H9 (cell line): ENCODE data around the gene PPP1R12B. TPM values are rescaled to one million over a fixed set of nuclear protein-coding genes. Genes with fewer than 3 reads are reported as not detected.

Experiments
- DNase-seq: peaks from one replicate; pipeline ENCODE4 v3.0.0-alpha.2; 2017
- H2AFZ ChIP-seq: one replicate; pipeline ENCODE4 v1.6.1; 2013; ENCODE audit warnings: mild to moderate bottlenecking, low read length, control low read depth, moderate library complexity
- H2AK5ac ChIP-seq: 2 replicates; pipeline ENCODE4 v1.6.1; 2013; ENCODE audit warnings: low read length, control low read depth, mixed read lengths; ENCODE audit not compliant: insufficient read length
- H2BK120ac ChIP-seq: one replicate; pipeline ENCODE4 v1.6.1; 2013; ENCODE audit warnings: low read depth, mild to moderate bottlenecking, low read length, control low read depth, inconsistent platforms; ENCODE audit not compliant: poor library complexity, severe bottlenecking
- H2BK12ac ChIP-seq: 2 replicates; pipeline ENCODE4 v1.6.1; 2013; ENCODE audit warnings: low read length, control low read depth, mixed read lengths, low read depth; ENCODE audit not compliant: insufficient read length
- H2BK15ac ChIP-seq: 2 replicates; pipeline ENCODE4 v1.6.1; 2013; ENCODE audit warnings: low read depth, low read length, control low read depth
- H2BK20ac ChIP-seq: one replicate; pipeline ENCODE4 v1.6.1; 2013; ENCODE audit warnings: low read depth, mild to moderate bottlenecking, low read length, control low read depth, inconsistent platforms; ENCODE audit not compliant: poor library complexity, severe bottlenecking
- H2BK5ac ChIP-seq: 2 replicates; pipeline ENCODE4 v1.6.1; 2013; ENCODE audit warnings: low read length, control low read depth, mixed read lengths; ENCODE audit not compliant: insufficient read length
- H3K14ac ChIP-seq: 2 replicates; pipeline ENCODE4 v1.6.1; 2013; ENCODE audit warnings: low read length, control low read depth; ENCODE audit not compliant: insufficient read depth
- H3K18ac ChIP-seq: 2 replicates; pipeline ENCODE4 v1.6.1; 2013; ENCODE audit warnings: low read depth, mild to moderate bottlenecking, mixed read lengths, low read length, control low read depth; ENCODE audit not compliant: insufficient read length
- H3K23ac ChIP-seq: 2 replicates; pipeline ENCODE4 v1.6.1; 2013; ENCODE audit warnings: low read length, control low read depth, mixed read lengths, low read depth; ENCODE audit not compliant: insufficient read length
- H3K23me2 ChIP-seq: 2 replicates; pipeline ENCODE4 v1.6.1; 2013; ENCODE audit warnings: low read depth, mild to moderate bottlenecking, mixed read lengths, low read length, control low read depth; ENCODE audit not compliant: insufficient read length, poor library complexity, severe bottlenecking
- H3K27ac ChIP-seq: 2 replicates; pipeline ENCODE4 v1.5.1; 2013; ENCODE audit warnings: low read length, control low read depth, mixed read lengths, low read depth; ENCODE audit not compliant: insufficient read length
- H3K27me3 ChIP-seq: 2 replicates; pipeline ENCODE4 v1.6.1; 2013; ENCODE audit warnings: low read length, control low read depth, inconsistent platforms; ENCODE audit not compliant: insufficient read depth
- H3K4ac ChIP-seq: 2 replicates; pipeline ENCODE4 v1.6.1; 2013; ENCODE audit warnings: low read depth, mild to moderate bottlenecking, control low read depth, inconsistent platforms, low read length, moderate library complexity
- H3K4me1 ChIP-seq: 2 replicates; pipeline ENCODE4 v1.6.1; 2013; ENCODE audit warnings: low read length, control low read depth, inconsistent platforms; ENCODE audit not compliant: insufficient read depth
- H3K4me2 ChIP-seq: 2 replicates; pipeline ENCODE4 v1.6.1; 2013; ENCODE audit warnings: low read length, control low read depth, mixed read lengths; ENCODE audit not compliant: insufficient read length, insufficient read depth
- H3K56ac ChIP-seq: 2 replicates; pipeline ENCODE4 v1.6.1; 2013; ENCODE audit warnings: low read depth, mild to moderate bottlenecking, mixed read lengths, low read length, control low read depth; ENCODE audit not compliant: insufficient read length
- H3K79me1 ChIP-seq: 2 replicates; pipeline ENCODE4 v1.6.1; 2013; ENCODE audit warnings: low read depth, mild to moderate bottlenecking, moderate library complexity, low read length, control low read depth, inconsistent platforms; ENCODE audit not compliant: insufficient read depth, poor library complexity, severe bottlenecking
- H3K79me2 ChIP-seq: 2 replicates; pipeline ENCODE4 v1.6.1; 2013; ENCODE audit warnings: low read length, control low read depth, inconsistent platforms; ENCODE audit not compliant: insufficient read depth
- H3K9ac ChIP-seq: 2 replicates; pipeline ENCODE4 v1.6.1; 2013; ENCODE audit warnings: low read length, control low read depth, mixed read lengths; ENCODE audit not compliant: insufficient read length; ENCODE audit errors: extremely low read depth
- H3K9me3 ChIP-seq: one replicate; pipeline ENCODE4 v1.6.1; 2013; ENCODE audit warnings: low read depth, low read length, inconsistent platforms; ENCODE audit not compliant: control insufficient read depth
- H3T11ph ChIP-seq: one replicate; pipeline ENCODE4 v1.6.1; 2013; ENCODE audit warnings: mild to moderate bottlenecking, low read length, control low read depth, inconsistent platforms
- H4K20me1 ChIP-seq: one replicate; pipeline ENCODE4 v1.6.1; 2013; ENCODE audit not compliant: control insufficient read depth, insufficient read length, insufficient read depth
- H4K5ac ChIP-seq: 2 replicates; pipeline ENCODE4 v1.6.1; 2013; ENCODE audit warnings: low read depth, mild to moderate bottlenecking, mixed read lengths, low read length, control low read depth; ENCODE audit not compliant: insufficient read length
- H4K8ac ChIP-seq: replicated peaks from 2 replicates; pipeline ENCODE4 v1.6.1; 2013; ENCODE audit warnings: low read length, control low read depth, mixed read lengths, low read depth; ENCODE audit not compliant: insufficient read length
- H4K91ac ChIP-seq: 2 replicates; pipeline ENCODE4 v1.6.1; 2013; ENCODE audit warnings: low read depth, mild to moderate bottlenecking, moderate library complexity, mixed read lengths, low read length, control low read depth; ENCODE audit not compliant: insufficient read length
- H3K27ac Mint-ChIP-seq, 3 experiments: 2 replicates in 2 of 3; 3 replicates in 1 of 3; pipeline ENCODE4 v1.8.0; 2020 to 2021; ENCODE audit warnings: mixed read lengths in 3 of 3, mild to moderate bottlenecking in 1 of 3, moderate library complexity in 1 of 3
- H3K27me3 Mint-ChIP-seq: 2 replicates; pipeline ENCODE4 v1.8.0; 2021; ENCODE audit warnings: low read depth, mild to moderate bottlenecking, moderate library complexity, mixed read lengths
- H3K36me3 Mint-ChIP-seq, 3 experiments: 2 replicates in 2 of 3; 3 replicates in 1 of 3; pipeline ENCODE4 v1.8.0; 2020 to 2021; ENCODE audit warnings: low read depth in 3 of 3, mixed read lengths in 3 of 3; ENCODE audit not compliant: insufficient read depth in 1 of 3
- H3K4me1 Mint-ChIP-seq, 2 experiments: 2 replicates each; pipeline ENCODE4 v1.8.0; 2020; ENCODE audit warnings: mixed read lengths in 2 of 2
- H3K4me3 Mint-ChIP-seq, 2 experiments: 2 replicates in 1 of 2; 3 replicates in 1 of 2; pipeline ENCODE4 v1.8.0; 2020 to 2021; ENCODE audit warnings: mild to moderate bottlenecking in 2 of 2, mixed read lengths in 2 of 2, moderate library complexity in 1 of 2
- H3K9me3 Mint-ChIP-seq, 2 experiments: 2 replicates in 1 of 2; 3 replicates in 1 of 2; pipeline ENCODE4 v1.8.0; 2020; ENCODE audit warnings: mild to moderate bottlenecking in 2 of 2, mixed read lengths in 2 of 2, moderate library complexity in 1 of 2
- CTCF ChIP-seq: fragments of 200-600 bp; sonication (generic); conservative IDR thresholded peaks from 3 replicates; pipeline ENCODE4 v1.8.0; 2021; ENCODE audit warnings: antibody characterized with exemption, mild to moderate bottlenecking
- WGBS: extraction: QIAGEN DNeasy Blood & Tissue Kit; methylation state at CpG from one replicate; pipeline ENCODE4 v1.1.7; 2013; ENCODE audit warnings: missing lambda C conversion rate, low lambda C conversion rate, mixed read lengths; ENCODE audit not compliant: insufficient read length; ENCODE audit errors: extremely low coverage; 5-methylcytosine and 5-hydroxymethylcytosine counted together
- total RNA-seq: library from RNA; stranded (reverse); gene quantifications from 2 replicates; pipeline ENCODE4 v1.2.1, GENCODE V29; 2021

PPP1R12B gene
- total RNA-seq, 1 experiment from 2014 or later, result 12.9 TPM

- Histone ChIP-seq H3K27me3 (no peaks in the 10 kb centered on the region), H3K4me2 (no peak overlapping the region), H3K9ac (no peak overlapping the region), H3K9me3 (no peaks in the 10 kb centered on the region), H2BK20ac (no peak overlapping the region), H3K23me2 (no peaks in the 10 kb centered on the region), H4K20me1 (no peaks in the 10 kb centered on the region), H3T11ph (no peak overlapping the region), H3K27ac (no peak overlapping the region), H2BK5ac (no peak overlapping the region), H4K91ac (no peak overlapping the region), H2AK5ac (no peak overlapping the region), H2BK12ac (no peak overlapping the region), H3K56ac (no peak overlapping the region), H4K5ac (no peak overlapping the region), H3K79me2 (no peaks in the 10 kb centered on the region), H3K18ac (no peak overlapping the region), H3K4me1 (peaks cover 25% of the 10 kb centered on the region; the same call in 1 of the 2 replicates), H2AFZ (no peak overlapping the region), H3K23ac (no peak overlapping the region), H3K79me1 (no peaks in the 10 kb centered on the region), H3K4ac (no peak overlapping the region), H2BK120ac (no peak overlapping the region), H4K8ac (no peak overlapping the region), H3K14ac (no peak overlapping the region), H2BK15ac (no peak overlapping the region)
- no peak for DNase-seq
- Mint-ChIP-seq H3K27me3 (no peaks in the 10 kb centered on the region), H3K36me3 (no peaks in the 10 kb centered on the region; a peak in 1 of 7 replicates), H3K4me1 (peaks cover 42 to 44% of the 10 kb centered on the region in 2 experiments), H3K27ac (peak overlapping the region; percentile 71 to 97 (median 74); a peak in 6 of 7 replicates), H3K9me3 (no peaks in the 10 kb centered on the region), H3K4me3 (no peak overlapping the region)
- TF ChIP-seq CTCF, result no peak
- WGBS, result no CpG with 5 or more reads among the region's 2 CpGs
These were observed 219.9 kb downstream of the PPP1R12B start for GRCh38 chr1:202568410-202568809.
